Stomach (tissue), 4 donors: ENCODE results near the gene PMEPA1.

ENCODE experiments used
- POLR2A ChIP-seq, 4 donors: fragments of 450-650 bp; IDR thresholded peaks; one replicate each; pipeline ENCODE4 v1.6.1; 2016; ENCODE audit warnings: antibody characterized with exemption in 4 of 4, control low read depth in 2 of 4, mild to moderate bottlenecking in 1 of 4, moderate library complexity in 1 of 4
- POLR2AphosphoS5 ChIP-seq, 3 donors: sonication (generic); formaldehyde crosslinking; IDR thresholded peaks; one replicate each; pipeline ENCODE4 v1.6.1; 2016; ENCODE audit warnings: antibody characterized with exemption in 3 of 3

GRCh38 chr20:57670288-57671071 is 39.3 kb downstream of the PMEPA1 start:
- no peak for TF ChIP-seq POLR2A (IDR thresholded peaks at IDR 0.05)
- no peak for TF ChIP-seq POLR2AphosphoS5 (IDR thresholded peaks at IDR 0.05)
